ENCODE measurements around the gene CHRNB1. TPM values are rescaled to one million over a fixed set of nuclear protein-coding genes. Genes with fewer than 3 reads are reported as not detected.

Gene CHRNB1
- total RNA-seq, 1 donor from 2014 or later, result 16.4 TPM

DNA sequence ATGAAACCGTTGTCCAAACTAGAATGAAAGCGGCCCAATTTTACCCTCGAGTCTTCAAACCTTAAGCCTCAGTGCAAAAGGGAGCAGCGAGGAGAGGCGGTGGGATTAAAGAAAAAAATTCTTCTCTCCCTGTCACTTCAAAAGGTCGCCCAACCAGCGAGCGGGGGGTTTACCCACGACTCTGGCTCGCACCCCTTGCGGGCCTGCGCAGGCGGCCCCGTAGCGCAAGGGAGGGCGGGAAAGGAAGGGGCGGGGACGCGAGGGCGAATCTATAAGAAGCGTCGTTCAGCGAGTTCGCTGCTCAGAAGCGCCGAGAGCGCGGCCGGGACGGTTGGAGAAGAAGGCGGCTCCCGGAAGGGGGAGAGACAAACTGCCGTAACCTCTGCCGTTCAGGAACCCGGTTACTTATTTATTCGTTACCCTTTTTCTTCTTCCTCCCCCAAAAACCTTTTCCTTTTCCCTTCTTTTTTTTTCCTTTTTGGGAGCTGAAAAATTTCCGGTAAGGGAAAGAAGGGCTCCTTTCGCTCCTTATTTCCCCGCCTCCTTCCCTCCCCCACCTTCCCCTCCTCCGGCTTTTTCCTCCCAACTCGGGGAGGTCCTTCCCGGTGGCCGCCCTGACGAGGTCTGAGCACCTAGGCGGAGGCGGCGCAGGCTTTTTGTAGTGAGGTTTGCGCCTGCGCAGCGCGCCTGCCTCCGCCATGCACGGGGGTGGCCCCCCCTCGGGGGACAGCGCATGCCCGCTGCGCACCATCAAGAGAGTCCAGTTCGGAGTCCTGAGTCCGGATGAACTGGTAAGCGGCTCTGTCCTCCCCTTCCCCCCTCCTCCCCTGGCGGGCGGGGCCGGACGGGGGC, 39.4 kb downstream of the CHRNB1 start, which contains the start of gene POLR2A:
Gene POLR2A (plus strand): TSS at position 300 of the 852 bp plus-strand sequence.
- H3K4me3 Mint-ChIP-seq, result peak within 1 kb of the TSS; percentile 98
- H3K27ac Mint-ChIP-seq, result peak within 1 kb of the TSS; percentile 100
- H3K36me3 Mint-ChIP-seq, result peaks cover 14% of the 10 kb centered on the region
- TF ChIP-seq, protein P1, sequence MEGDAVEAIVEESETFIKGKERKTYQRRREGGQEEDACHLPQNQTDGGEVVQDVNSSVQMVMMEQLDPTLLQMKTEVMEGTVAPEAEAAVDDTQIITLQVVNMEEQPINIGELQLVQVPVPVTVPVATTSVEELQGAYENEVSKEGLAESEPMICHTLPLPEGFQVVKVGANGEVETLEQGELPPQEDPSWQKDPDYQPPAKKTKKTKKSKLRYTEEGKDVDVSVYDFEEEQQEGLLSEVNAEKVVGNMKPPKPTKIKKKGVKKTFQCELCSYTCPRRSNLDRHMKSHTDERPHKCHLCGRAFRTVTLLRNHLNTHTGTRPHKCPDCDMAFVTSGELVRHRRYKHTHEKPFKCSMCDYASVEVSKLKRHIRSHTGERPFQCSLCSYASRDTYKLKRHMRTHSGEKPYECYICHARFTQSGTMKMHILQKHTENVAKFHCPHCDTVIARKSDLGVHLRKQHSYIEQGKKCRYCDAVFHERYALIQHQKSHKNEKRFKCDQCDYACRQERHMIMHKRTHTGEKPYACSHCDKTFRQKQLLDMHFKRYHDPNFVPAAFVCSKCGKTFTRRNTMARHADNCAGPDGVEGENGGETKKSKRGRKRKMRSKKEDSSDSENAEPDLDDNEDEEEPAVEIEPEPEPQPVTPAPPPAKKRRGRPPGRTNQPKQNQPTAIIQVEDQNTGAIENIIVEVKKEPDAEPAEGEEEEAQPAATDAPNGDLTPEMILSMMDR (conservative IDR thresholded peaks at IDR 0.05), result peak; percentile 25
- no peaks in the 10 kb centered on the region for H3K9me3 Mint-ChIP-seq
- peak; percentile 98 for DNase-seq (ENCODE audit: extremely low spot score, unreplicated experiment)
- H3K27me3 Mint-ChIP-seq, result no peaks in the 10 kb centered on the region
- peaks cover 56% of the 10 kb centered on the region for H3K4me1 Mint-ChIP-seq (ENCODE audit: unreplicated experiment)

DNA sequence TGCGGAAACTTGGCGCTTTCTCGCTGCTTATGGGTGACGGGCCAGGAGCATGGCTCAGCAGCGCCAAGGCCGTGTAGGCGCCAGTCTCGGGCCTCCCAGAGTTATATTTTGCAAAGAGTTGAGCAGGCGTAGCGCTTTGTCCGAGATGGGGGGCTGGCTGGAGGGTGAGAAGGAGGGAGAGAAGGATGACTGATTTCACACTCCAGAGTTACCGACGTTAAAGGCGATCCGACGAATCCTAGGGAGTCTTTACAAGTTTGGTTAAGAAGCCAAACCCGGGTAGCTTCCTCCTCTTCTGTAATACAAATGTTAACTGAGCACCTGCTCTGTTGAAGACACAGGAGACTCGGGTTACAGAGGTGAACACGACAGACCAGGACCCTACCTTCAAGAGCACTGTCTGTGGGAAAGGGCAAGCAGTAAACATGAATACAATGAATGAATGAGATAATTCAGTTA, 40.1 kb downstream of the CHRNB1 start:
- Mint-ChIP-seq H3K27ac (peak overlapping the region; percentile 100), H3K4me3 (peak overlapping the region; percentile 98), H3K36me3 (peaks cover 16% of the 10 kb centered on the region), H3K9me3 (no peaks in the 10 kb centered on the region), H3K4me1 (ENCODE audit: unreplicated experiment) (peaks cover 57% of the 10 kb centered on the region), H3K27me3 (no peaks in the 10 kb centered on the region)
- TF ChIP-seq, protein P1 (conservative IDR thresholded peaks at IDR 0.05), result no peak
- no peak for DNase-seq (ENCODE audit: extremely low spot score, unreplicated experiment)

DNA sequence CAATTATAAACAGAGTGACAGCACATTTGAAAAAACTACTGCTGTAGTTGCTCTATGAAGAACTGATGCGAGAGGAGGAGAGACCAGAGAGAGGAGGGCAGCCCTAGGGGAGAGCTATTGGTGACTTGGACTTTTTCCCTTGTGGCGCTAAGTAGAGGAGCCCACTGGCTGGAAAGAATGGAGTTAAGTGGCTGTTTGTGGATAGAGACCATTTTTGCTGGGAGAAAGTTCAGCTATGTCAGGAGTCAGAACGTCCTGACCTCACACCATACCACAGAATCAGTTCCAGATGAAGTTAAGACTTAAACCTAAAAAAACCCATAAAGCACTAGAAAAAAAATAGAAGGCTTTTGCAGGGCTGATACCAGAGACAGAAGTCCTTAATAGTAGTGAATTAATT, 41.3 kb downstream of the CHRNB1 start:
- peak overlapping the region; percentile 84 for H3K4me3 Mint-ChIP-seq

DNA sequence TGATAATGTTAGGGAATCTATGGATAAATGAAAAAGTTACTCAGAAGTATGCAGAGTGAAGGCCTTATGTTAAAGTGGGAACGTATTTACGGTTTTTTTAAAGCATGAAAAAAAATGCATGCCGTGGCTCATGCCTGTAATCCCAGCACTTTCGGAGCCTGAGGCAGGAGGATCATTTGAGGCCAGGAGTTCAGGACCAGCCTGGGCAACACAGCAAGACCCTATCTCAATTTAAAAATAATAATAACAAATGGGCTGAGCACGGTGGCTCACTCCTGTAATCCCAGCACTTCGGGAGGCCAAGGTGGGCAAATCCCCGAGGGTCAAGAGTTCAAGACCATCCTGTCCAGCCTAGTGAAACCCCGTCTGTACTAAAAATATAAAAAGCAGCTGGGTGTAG, 45.3 kb downstream of the CHRNB1 start:
- Mint-ChIP-seq H3K4me1 (ENCODE audit: unreplicated experiment) (peaks cover 63% of the 10 kb centered on the region), H3K27me3 (no peaks in the 10 kb centered on the region), H3K36me3 (peaks cover 37% of the 10 kb centered on the region), H3K27ac (no peak overlapping the region), H3K4me3 (peak overlapping the region; percentile 28), H3K9me3 (no peaks in the 10 kb centered on the region)
- DNase-seq (ENCODE audit: extremely low spot score, unreplicated experiment), result no peak
- TF ChIP-seq, protein P1 (conservative IDR thresholded peaks at IDR 0.05), result no peak

More for the DNA sequence above, 41.3 kb downstream of the CHRNB1 start:
- peak overlapping the region; percentile 74 for H3K27ac Mint-ChIP-seq
- no peaks in the 10 kb centered on the region for H3K27me3 Mint-ChIP-seq
- DNase-seq (ENCODE audit: extremely low spot score, unreplicated experiment), result no peak
- TF ChIP-seq, protein P1 (conservative IDR thresholded peaks at IDR 0.05), result no peak
- H3K9me3 Mint-ChIP-seq, result no peaks in the 10 kb centered on the region
- H3K4me1 Mint-ChIP-seq (ENCODE audit: unreplicated experiment), result peaks cover 61% of the 10 kb centered on the region
- peaks cover 23% of the 10 kb centered on the region for H3K36me3 Mint-ChIP-seq

DNA sequence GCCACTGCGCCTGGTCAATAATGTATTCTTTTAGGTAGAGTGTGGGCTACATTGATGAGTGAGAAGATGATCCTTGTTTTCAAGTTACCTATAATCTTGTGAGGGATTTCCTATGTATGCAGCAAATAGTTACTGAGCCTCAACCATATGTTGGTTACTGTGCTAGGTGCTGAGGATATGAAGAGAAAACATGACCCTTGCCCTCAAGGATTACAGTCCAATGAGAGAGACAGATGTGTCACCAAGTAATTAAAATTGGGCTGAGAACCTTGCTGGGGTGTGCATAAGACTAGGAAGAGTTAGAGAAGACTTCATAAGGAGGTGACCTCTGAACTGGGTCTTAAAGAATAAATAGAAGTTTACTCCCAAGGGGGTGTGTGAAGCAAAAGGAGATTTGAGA, 46.7 kb downstream of the CHRNB1 start:
- Mint-ChIP-seq H3K9me3 (no peaks in the 10 kb centered on the region), H3K27me3 (no peaks in the 10 kb centered on the region), H3K36me3 (peaks cover 43% of the 10 kb centered on the region), H3K4me1 (ENCODE audit: unreplicated experiment) (peaks cover 56% of the 10 kb centered on the region), H3K4me3 (peak overlapping the region; percentile 26), H3K27ac (peak overlapping the region; percentile 62)
- TF ChIP-seq, protein P1 (conservative IDR thresholded peaks at IDR 0.05), result no peak
- DNase-seq (ENCODE audit: extremely low spot score, unreplicated experiment), result no peak
